GM21786 (cell line): ENCODE results near the gene TRPV2.
A peak's percentile ranks its signal among the peaks of the same experiment; 100 is the strongest.
"Not testable (repeated sequence)": the region's sequence is repeated elsewhere in the genome, so short reads cannot be mapped to it uniquely, and the experiment has no call there.

ENCODE experiments used
- ATAC-seq: cut with Tn5 transposase; IDR thresholded peaks from one replicate; pipeline ENCODE4 v1.9.1; 2021; ENCODE audit not compliant: unreplicated experiment

TRPV2 gene

DNA sequence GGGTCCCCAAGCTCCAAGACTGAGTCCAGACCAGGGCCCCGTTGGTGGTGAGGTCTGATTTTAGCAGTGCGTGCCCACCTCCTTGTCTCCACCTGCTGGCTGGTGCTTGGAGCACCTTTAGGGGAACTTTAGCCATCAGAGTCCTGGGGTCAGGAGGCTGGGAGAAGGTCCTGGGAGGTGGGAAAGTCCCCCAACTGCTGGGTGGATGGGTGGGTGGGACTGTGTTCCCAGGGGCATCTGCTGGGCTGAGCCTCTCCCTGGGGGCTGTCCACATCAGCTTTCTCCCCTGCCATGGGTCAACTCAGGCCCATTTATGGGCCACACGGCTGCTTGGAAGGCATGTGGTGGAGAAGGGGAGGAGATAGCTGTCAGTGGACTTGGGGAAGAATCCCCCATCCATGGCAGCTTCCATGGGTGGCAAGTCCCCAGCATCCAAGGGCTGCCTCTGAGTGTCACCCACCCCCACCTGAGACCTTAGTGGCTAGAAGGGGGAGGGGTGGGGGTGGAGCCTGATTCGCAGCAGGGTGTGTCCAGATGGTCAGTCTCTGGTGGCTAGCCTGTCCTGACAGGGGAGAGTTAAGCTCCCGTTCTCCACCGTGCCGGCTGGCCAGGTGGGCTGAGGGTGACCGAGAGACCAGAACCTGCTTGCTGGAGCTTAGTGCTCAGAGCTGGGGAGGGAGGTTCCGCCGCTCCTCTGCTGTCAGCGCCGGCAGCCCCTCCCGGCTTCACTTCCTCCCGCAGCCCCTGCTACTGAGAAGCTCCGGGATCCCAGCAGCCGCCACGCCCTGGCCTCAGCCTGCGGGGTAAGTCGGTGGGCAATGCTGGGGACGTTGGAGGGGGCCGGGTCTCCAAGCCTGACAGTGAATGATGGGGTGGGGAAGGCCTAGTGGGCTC, at the start of gene TRPV2:
Gene TRPV2, plus strand, starts transcription at position 541 of the 894 bp plus-strand sequence. CDS start 2,098 bp downstream, outside the sequence.
- peak; percentile 36 for ATAC-seq

DNA sequence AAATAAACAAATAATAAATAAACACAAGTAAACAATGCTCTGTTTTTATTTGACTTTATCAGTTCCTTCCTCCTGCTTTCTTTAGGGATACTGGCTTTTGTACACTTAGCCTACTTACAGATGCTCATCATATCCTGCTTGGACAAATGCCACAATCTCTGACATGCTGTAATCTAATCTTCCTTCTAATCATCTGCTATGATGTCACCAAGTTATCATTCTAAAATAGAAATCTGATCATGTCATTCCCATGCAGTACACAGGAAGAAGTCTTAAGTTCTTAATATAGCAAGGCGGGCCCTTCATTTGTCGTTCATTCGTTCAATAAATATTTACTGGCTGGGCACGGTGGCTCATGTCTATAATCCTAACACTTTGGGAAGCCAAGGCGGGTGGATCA, 43.6 kb upstream of the TRPV2 start:
- no peak for ATAC-seq

- ATAC-seq: no peak
Measured at GRCh38 chr17:16374146-16374938, 41.0 kb upstream of the TRPV2 start.

DNA sequence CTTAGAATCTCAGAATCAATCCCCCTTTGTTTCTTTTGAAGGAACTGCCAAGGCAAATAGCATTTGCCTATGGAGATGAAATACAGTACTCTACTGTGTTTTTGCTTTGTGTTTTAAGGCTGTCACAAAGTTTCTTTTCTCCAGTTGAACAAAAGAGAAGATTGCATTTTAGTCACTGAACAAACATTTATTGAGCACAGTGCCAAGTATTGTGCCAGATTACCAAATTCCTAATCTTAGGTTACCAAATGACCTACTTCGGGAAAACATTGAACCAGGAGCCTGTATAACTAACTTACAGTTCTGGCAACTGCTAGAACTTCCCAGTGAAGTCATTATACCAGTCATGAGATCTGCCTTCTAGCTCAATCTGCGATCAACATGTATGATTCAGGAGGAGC, 37.4 kb upstream of the TRPV2 start:
- no peak for ATAC-seq

GRCh38 chr17:16378636-16379282, 36.6 kb upstream of the TRPV2 start:
- no peak for ATAC-seq

GRCh38 chr17:16379654-16380053, 35.7 kb upstream of the TRPV2 start:
- ATAC-seq: no peak

- peak; percentile 88 for ATAC-seq
Measured at GRCh38 chr17:16380640-16381495, 34.5 kb upstream of the TRPV2 start, which contains the start of gene UBB. Gene UBB (plus strand): TSS chr17:16381091. CDS start chr17:16381908, 817 bp downstream.

GRCh38 chr17:16381496-16381820, 33.9 kb upstream of the TRPV2 start:
- ATAC-seq: peak; percentile 5

GRCh38 chr17:16383216-16383615, 32.2 kb upstream of the TRPV2 start:
- no peak for ATAC-seq

- no peak for ATAC-seq
Measured at GRCh38 chr17:16383772-16384287, 31.5 kb upstream of the TRPV2 start.

GRCh38 chr17:16384557-16384956, 30.8 kb upstream of the TRPV2 start:
- ATAC-seq: no peak

- ATAC-seq: not testable (repeated sequence)
Measured at GRCh38 chr17:16386126-16386507, 29.3 kb upstream of the TRPV2 start.

GRCh38 chr17:16391451-16391850, 23.9 kb upstream of the TRPV2 start:
- ATAC-seq: no peak

GRCh38 chr17:16392491-16392890, 22.9 kb upstream of the TRPV2 start:
- not testable (repeated sequence) for ATAC-seq

- ATAC-seq: not testable (repeated sequence)
Measured at GRCh38 chr17:16395887-16396286, 19.5 kb upstream of the TRPV2 start.

GRCh38 chr17:16396693-16397092, 18.7 kb upstream of the TRPV2 start:
- not testable (repeated sequence) for ATAC-seq

- ATAC-seq: peak; percentile 83
Measured at GRCh38 chr17:16398270-16399267, 16.8 kb upstream of the TRPV2 start.

DNA sequence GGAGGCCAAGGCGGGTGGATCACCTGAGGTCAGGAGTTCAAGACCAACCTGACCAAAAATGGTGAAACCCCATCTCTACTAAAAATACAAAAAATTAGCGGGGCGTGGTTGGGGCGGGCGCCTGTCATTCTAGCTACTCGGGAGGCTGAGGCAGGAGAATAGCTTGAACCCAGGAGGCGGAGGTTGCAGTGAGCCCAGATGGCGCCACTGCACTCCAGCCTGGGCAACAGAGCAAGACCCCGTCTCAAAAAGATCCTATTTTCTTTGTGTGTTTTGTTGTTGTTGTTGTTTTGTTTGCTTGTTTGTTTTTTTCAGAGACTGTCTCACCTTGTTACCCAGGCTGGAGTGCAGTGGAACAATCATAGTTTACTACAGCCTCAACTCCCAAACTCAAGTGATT, 11.5 kb upstream of the TRPV2 start:
- ATAC-seq: not testable (repeated sequence)
